K562 (cell line): ENCODE results near the gene RFC2. TPM values are rescaled to one million over a fixed set of nuclear protein-coding genes. Genes with fewer than 3 reads are reported as not detected.

Experiments used
- BRD9 ChIP-seq: fragments of 450-650 bp; IDR thresholded peaks from 2 replicates; pipeline ENCODE4 v1.6.1; 2018; ENCODE audit warnings: low read depth; ENCODE audit not compliant: partially characterized antibody
- CBX5 ChIP-seq: IDR thresholded peaks from 2 replicates; pipeline ENCODE4 v1.6.1; 2014; ENCODE audit warnings: low read depth, borderline replicate concordance
- CTBP1 ChIP-seq: fragments of 450-650 bp; IDR thresholded peaks from 2 replicates; pipeline ENCODE4 v1.6.1; 2016; ENCODE audit warnings: borderline replicate concordance
- ESRRA ChIP-seq: fragments of 450-650 bp; IDR thresholded peaks from 2 replicates; pipeline ENCODE4 v1.6.1; 2014; ENCODE audit warnings: low read depth, mild to moderate bottlenecking, moderate library complexity, borderline replicate concordance
- GATA2 ChIP-seq: sonication (generic); formaldehyde crosslinking; IDR thresholded peaks from 2 replicates; pipeline ENCODE4 v1.4.0; 2020; ENCODE audit warnings: mild to moderate bottlenecking, missing genetic modification reagents
- ILF3 ChIP-seq: fragments of 450-650 bp; IDR thresholded peaks from 2 replicates; pipeline ENCODE4 v1.6.1; 2018; ENCODE audit warnings: antibody characterized with exemption, mild to moderate bottlenecking, moderate library complexity, borderline replicate concordance
- PHF21A ChIP-seq: fragments of 450-650 bp; IDR thresholded peaks from 2 replicates; pipeline ENCODE4 v1.6.1; 2017; ENCODE audit warnings: low read depth, borderline replicate concordance
- RBM22 ChIP-seq: fragments of 200-400 bp; formaldehyde crosslinking; IDR thresholded peaks from 2 replicates; pipeline ENCODE4 v1.6.1; 2018; ENCODE audit warnings: low read length, low read depth; ENCODE audit not compliant: poor library complexity, severe bottlenecking
- RUNX1 ChIP-seq: sonication (generic); IDR thresholded peaks from 2 replicates; pipeline ENCODE4 v1.6.1; 2016; ENCODE audit warnings: antibody characterized with exemption, low read depth
- STAT5B ChIP-seq: fragments of 250-450 bp; sonication (Bioruptor Pico); IDR thresholded peaks from 2 replicates; pipeline ENCODE4 v1.8.0; 2021; ENCODE audit warnings: mild to moderate bottlenecking, inconsistent platforms
- polyA plus RNA-seq, 8 experiments: library from polyadenylated mRNA; depleted of rRNA in 4 of 8; stranded (reverse) in 5 of 8; unstranded in 3 of 8; fragments of >200 nt; fragmentation: Nextera tagmentation in 2 of 8; fragmentation: Illumina TruSeq in 1 of 8; extraction: Ambion mirVana in 2 of 8; extraction: Trizol in 1 of 8; gene quantifications; 2 replicates each; pipeline versions ENCODE4 v1.2.1 to v1.2.3, GENCODE V29; 2011 to 2014; ENCODE audit warnings: inconsistent platforms in 1 of 8, missing spikeins in 1 of 8
- total RNA-seq, 7 experiments: library from RNA; depleted of rRNA in 6 of 7; stranded (reverse); fragments of >200 nt in 6 of 7; fragmentation: Illumina TruSeq in 2 of 7; extraction: Trizol in 2 of 7; gene quantifications; 2 replicates each; pipeline versions ENCODE4 v1.2.1 to v1.2.3, GENCODE V29; 2011 to 2021; ENCODE audit warnings: low replicate concordance in 1 of 7
- TF ChIP-seq, protein P1 (sequence below), 2 experiments: IDR thresholded peaks in 1 of 2; conservative IDR thresholded peaks in 1 of 2; 2 replicates each; pipeline ENCODE4 v1.6.1; 2016; ENCODE audit warnings: low read depth in 2 of 2, mild to moderate bottlenecking in 1 of 2, missing compliant biosample characterization in 1 of 2, missing genetic modification characterization in 1 of 2, moderate library complexity in 1 of 2
- TF ChIP-seq, protein P2 (sequence below): fragments of 200-600 bp; sonication (generic); IDR thresholded peaks from one replicate; pipeline ENCODE4 v1.6.1; 2012; ENCODE audit warnings: mild to moderate bottlenecking, low read depth, low read length, inconsistent platforms

The RFC2 gene
- total and polyA plus RNA-seq, 9 of the 15 experiments (the other 6 are each of a cell fraction or from before 2014, with no cell fraction given): 32.5 to 161 (median 102) TPM

DNA sequence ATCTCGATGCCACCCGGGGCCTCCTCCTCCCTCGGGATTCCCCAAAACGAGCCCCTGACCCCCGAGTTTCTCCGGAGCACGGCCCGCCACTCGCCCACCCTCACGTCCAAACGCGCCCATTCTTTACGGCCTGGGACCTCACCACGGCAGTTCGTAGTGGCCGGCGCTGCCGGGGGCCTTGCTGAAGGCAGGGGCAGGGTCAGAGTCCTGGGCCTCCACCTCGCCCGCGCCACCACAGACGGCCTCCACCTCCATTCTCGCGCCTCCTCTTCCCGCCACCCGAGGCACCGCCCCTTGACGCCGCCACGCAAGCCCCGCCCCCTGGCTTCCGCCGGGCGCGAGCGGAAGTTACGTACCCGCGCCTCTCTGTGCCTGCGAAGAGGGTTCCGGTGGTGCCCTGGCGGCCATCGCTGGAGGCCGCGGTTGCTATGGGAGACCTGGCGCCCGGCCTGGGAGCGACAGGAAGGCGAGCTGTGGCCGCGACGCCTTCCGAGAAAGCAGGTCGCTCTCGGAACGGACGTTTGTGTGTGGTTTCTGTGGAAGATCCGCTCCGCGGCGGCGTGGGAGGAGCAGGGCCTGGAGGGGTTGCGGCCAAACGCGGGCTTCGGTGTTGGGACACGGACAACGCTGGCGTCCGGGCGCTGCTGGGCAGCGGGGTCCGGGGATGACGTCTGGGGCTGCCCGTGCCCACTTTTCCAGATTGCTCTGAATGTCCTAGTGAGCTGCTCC is at the start of gene RFC2 (continued):
- peak; percentile 47; the same call in 1 of the 2 replicates for TF ChIP-seq PHF21A
- TF ChIP-seq, protein P1, sequence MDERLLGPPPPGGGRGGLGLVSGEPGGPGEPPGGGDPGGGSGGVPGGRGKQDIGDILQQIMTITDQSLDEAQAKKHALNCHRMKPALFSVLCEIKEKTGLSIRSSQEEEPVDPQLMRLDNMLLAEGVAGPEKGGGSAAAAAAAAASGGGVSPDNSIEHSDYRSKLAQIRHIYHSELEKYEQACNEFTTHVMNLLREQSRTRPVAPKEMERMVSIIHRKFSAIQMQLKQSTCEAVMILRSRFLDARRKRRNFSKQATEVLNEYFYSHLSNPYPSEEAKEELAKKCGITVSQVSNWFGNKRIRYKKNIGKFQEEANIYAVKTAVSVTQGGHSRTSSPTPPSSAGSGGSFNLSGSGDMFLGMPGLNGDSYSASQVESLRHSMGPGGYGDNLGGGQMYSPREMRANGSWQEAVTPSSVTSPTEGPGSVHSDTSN (CRISPR knock-in tag; IDR thresholded peaks at IDR 0.05; ENCODE audit: low read depth): peak; percentile 53
- TF ChIP-seq, protein P1 (tag; conservative IDR thresholded peaks at IDR 0.05; ENCODE audit: low read depth): no peak
- no peak for TF ChIP-seq BRD9
- TF ChIP-seq RUNX1: no peak
- TF ChIP-seq CBX5: peak; percentile 42; the same call in 1 of the 2 replicates
- TF ChIP-seq ESRRA: peak; percentile 82; the same call in 1 of the 2 replicates
- TF ChIP-seq ILF3: no peak
- no peak for TF ChIP-seq GATA2 (CRISPR knock-in tag)
- TF ChIP-seq STAT5B (CRISPR knock-in tag): no peak
- TF ChIP-seq CTBP1: peak; percentile 93
- TF ChIP-seq RBM22: peak; percentile 99
- TF ChIP-seq, protein P2, sequence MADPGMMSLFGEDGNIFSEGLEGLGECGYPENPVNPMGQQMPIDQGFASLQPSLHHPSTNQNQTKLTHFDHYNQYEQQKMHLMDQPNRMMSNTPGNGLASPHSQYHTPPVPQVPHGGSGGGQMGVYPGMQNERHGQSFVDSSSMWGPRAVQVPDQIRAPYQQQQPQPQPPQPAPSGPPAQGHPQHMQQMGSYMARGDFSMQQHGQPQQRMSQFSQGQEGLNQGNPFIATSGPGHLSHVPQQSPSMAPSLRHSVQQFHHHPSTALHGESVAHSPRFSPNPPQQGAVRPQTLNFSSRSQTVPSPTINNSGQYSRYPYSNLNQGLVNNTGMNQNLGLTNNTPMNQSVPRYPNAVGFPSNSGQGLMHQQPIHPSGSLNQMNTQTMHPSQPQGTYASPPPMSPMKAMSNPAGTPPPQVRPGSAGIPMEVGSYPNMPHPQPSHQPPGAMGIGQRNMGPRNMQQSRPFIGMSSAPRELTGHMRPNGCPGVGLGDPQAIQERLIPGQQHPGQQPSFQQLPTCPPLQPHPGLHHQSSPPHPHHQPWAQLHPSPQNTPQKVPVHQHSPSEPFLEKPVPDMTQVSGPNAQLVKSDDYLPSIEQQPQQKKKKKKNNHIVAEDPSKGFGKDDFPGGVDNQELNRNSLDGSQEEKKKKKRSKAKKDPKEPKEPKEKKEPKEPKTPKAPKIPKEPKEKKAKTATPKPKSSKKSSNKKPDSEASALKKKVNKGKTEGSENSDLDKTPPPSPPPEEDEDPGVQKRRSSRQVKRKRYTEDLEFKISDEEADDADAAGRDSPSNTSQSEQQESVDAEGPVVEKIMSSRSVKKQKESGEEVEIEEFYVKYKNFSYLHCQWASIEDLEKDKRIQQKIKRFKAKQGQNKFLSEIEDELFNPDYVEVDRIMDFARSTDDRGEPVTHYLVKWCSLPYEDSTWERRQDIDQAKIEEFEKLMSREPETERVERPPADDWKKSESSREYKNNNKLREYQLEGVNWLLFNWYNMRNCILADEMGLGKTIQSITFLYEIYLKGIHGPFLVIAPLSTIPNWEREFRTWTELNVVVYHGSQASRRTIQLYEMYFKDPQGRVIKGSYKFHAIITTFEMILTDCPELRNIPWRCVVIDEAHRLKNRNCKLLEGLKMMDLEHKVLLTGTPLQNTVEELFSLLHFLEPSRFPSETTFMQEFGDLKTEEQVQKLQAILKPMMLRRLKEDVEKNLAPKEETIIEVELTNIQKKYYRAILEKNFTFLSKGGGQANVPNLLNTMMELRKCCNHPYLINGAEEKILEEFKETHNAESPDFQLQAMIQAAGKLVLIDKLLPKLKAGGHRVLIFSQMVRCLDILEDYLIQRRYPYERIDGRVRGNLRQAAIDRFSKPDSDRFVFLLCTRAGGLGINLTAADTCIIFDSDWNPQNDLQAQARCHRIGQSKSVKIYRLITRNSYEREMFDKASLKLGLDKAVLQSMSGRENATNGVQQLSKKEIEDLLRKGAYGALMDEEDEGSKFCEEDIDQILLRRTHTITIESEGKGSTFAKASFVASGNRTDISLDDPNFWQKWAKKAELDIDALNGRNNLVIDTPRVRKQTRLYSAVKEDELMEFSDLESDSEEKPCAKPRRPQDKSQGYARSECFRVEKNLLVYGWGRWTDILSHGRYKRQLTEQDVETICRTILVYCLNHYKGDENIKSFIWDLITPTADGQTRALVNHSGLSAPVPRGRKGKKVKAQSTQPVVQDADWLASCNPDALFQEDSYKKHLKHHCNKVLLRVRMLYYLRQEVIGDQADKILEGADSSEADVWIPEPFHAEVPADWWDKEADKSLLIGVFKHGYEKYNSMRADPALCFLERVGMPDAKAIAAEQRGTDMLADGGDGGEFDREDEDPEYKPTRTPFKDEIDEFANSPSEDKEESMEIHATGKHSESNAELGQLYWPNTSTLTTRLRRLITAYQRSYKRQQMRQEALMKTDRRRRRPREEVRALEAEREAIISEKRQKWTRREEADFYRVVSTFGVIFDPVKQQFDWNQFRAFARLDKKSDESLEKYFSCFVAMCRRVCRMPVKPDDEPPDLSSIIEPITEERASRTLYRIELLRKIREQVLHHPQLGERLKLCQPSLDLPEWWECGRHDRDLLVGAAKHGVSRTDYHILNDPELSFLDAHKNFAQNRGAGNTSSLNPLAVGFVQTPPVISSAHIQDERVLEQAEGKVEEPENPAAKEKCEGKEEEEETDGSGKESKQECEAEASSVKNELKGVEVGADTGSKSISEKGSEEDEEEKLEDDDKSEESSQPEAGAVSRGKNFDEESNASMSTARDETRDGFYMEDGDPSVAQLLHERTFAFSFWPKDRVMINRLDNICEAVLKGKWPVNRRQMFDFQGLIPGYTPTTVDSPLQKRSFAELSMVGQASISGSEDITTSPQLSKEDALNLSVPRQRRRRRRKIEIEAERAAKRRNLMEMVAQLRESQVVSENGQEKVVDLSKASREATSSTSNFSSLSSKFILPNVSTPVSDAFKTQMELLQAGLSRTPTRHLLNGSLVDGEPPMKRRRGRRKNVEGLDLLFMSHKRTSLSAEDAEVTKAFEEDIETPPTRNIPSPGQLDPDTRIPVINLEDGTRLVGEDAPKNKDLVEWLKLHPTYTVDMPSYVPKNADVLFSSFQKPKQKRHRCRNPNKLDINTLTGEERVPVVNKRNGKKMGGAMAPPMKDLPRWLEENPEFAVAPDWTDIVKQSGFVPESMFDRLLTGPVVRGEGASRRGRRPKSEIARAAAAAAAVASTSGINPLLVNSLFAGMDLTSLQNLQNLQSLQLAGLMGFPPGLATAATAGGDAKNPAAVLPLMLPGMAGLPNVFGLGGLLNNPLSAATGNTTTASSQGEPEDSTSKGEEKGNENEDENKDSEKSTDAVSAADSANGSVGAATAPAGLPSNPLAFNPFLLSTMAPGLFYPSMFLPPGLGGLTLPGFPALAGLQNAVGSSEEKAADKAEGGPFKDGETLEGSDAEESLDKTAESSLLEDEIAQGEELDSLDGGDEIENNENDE: no peak
